A673 (cell line): ENCODE data around the gene OR4K13. TPM values are rescaled to one million over a fixed set of nuclear protein-coding genes. Genes with fewer than 3 reads are reported as not detected.

Experiments
- Bru-seq: library from RNA; stranded (reverse); fragments of 400-500 nt; gene quantifications from one replicate; lab custom pipeline; 2021; lab: Mats Ljungman, UMichigan
- BruChase-seq, 2 experiments: library from RNA; stranded (reverse); fragments of 400-500 nt; gene quantifications; one replicate each; lab custom pipeline; 2021; lab: Mats Ljungman, UMichigan
- BruUV-seq: library from RNA; stranded (reverse); fragments of 400-500 nt; replicated peaks from 2 replicates; lab custom pipeline; 2021; lab: Mats Ljungman, UMichigan
- CTCF ChIA-PET: fragments of 300-600 bp; sonication (Branson Sonifier 250); formaldehyde crosslinking; loops from one replicate; lab custom pipeline; 2022; ENCODE audit warnings: antibody characterized with exemption; lab: Charles Lee
- POLR2A ChIA-PET: fragments of 300-600 bp; sonication (Branson Sonifier 250); formaldehyde crosslinking; loops from one replicate; lab custom pipeline; 2022; ENCODE audit warnings: antibody characterized with exemption; ENCODE audit not compliant: low non-redundant PET; lab: Charles Lee
- DNase-seq: peaks from one replicate; pipeline ENCODE4 v3.0.0-alpha.2; 2015; ENCODE audit warnings: low spot score
- H3K27ac ChIP-seq: fragments of 200-600 bp; sonication (generic); 2 replicates; pipeline ENCODE4 v1.5.1; 2016; ENCODE audit warnings: mixed run types, low read depth, mild to moderate bottlenecking, mixed read lengths, antibody characterized with exemption, low read length; ENCODE audit not compliant: poor library complexity, severe bottlenecking
- H3K27me3 ChIP-seq: fragments of 200-600 bp; sonication (generic); replicated peaks from 2 replicates; pipeline ENCODE4 v1.6.1; 2017; ENCODE audit warnings: mixed run types, low read depth, mild to moderate bottlenecking, mixed read lengths, antibody characterized with exemption, low read length; ENCODE audit not compliant: insufficient read depth, poor library complexity
- H3K36me3 ChIP-seq: fragments of 200-600 bp; sonication (generic); 2 replicates; pipeline ENCODE4 v1.6.1; 2016; ENCODE audit warnings: mixed run types, mild to moderate bottlenecking, mixed read lengths, antibody characterized with exemption, low read length; ENCODE audit not compliant: insufficient read depth, poor library complexity, severe bottlenecking
- H3K4me1 ChIP-seq: fragments of 200-600 bp; sonication (generic); 2 replicates; pipeline ENCODE4 v1.6.1; 2017; ENCODE audit warnings: mixed run types, mild to moderate bottlenecking, mixed read lengths, antibody characterized with exemption, low read length; ENCODE audit not compliant: insufficient read depth, poor library complexity, severe bottlenecking
- H3K4me3 ChIP-seq: fragments of 200-600 bp; sonication (generic); 2 replicates; pipeline ENCODE4 v1.5.1; 2016; ENCODE audit warnings: low read depth, mixed run types, mild to moderate bottlenecking, mixed read lengths, low read length; ENCODE audit not compliant: poor library complexity, severe bottlenecking
- H3K9me3 ChIP-seq: fragments of 200-600 bp; sonication (generic); 2 replicates; pipeline ENCODE4 v1.6.1; 2016; ENCODE audit warnings: mixed run types, low read depth, mild to moderate bottlenecking, mixed read lengths, antibody characterized with exemption, low read length; ENCODE audit not compliant: poor library complexity, severe bottlenecking
- EZH2 ChIP-seq: fragments of 200-600 bp; sonication (generic); IDR thresholded peaks from 2 replicates; pipeline ENCODE4 v1.6.1; 2017; ENCODE audit warnings: borderline replicate concordance, low read depth, mild to moderate bottlenecking, mixed read lengths, antibody characterized with exemption, low read length; ENCODE audit not compliant: poor library complexity, severe bottlenecking
- intact Hi-C: fragments of 100-400 bp; cut with micrococcal nuclease; formaldehyde crosslinking; loops from one replicate; pipeline ENCODE4 v1.10.0; 2022; ENCODE audit not compliant: unreplicated experiment
- long read RNA-seq: library from polyadenylated mRNA; stranded (forward); transcript quantifications from one replicate; pipeline ENCODE4 v2.0.0, GENCODE V29; 2022
- total RNA-seq: library from RNA; stranded (reverse); gene quantifications from 2 replicates; pipeline ENCODE4 v1.2.3, GENCODE V29; 2021
- TF ChIP-seq, protein P1 (sequence below): fragments of 300-800, 200-600 bp; sonication (generic); conservative IDR thresholded peaks from 2 replicates; pipeline ENCODE4 v1.5.1; 2017; ENCODE audit warnings: low read depth, mild to moderate bottlenecking, antibody characterized with exemption, low read length, moderate library complexity, mixed read lengths

OR4K13 gene
- total RNA-seq = not detected in 2 replicates
- Bru-seq, nascent RNA = not detected
- not detected for BruChase-seq, experiment 1, labeled RNA remaining after a 2-hour chase
- not detected for BruChase-seq, experiment 2, labeled RNA remaining after a 6-hour chase
- long read RNA-seq = 0 reads

DNA sequence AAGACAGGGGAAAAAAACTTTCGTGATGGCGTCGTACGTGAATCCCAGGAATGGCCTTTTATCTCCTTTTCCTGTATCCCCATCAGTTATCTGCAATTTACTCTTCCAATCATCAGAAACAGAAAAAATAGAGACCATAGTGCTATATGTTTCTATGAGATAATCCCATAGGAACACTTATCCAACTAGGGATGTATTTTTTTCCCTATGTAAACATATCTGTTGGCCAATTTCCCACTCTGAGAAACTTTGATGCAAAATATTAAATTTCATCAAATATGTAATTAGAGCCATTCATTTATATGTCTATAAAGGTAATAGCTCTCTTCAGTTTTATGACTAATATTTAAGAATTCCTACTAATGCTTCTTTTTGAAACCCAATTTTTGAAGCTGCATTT is at the start of gene OR4K13:
OR4K13 (minus strand) TSS at position 101 of the 400 bp plus-strand sequence. CDS start 1,280 bp downstream, outside the sequence.
- H3K4me3 ChIP-seq = no peak within 1 kb of the TSS
- no peaks in the 10 kb centered on the region for H3K9me3 ChIP-seq
- no peaks in the 10 kb centered on the region for H3K4me1 ChIP-seq
- no peak for DNase-seq
- ChIA-PET POLR2A (no interaction called here), CTCF (no interaction called here)
- BruUV-seq = no TSS peak
- intact Hi-C loops = no loop called here
- no peaks in the 10 kb centered on the region for H3K36me3 ChIP-seq
- no peaks in the 10 kb centered on the region for H3K27me3 ChIP-seq
- TF ChIP-seq EZH2 = no peak
- TF ChIP-seq, protein P1, sequence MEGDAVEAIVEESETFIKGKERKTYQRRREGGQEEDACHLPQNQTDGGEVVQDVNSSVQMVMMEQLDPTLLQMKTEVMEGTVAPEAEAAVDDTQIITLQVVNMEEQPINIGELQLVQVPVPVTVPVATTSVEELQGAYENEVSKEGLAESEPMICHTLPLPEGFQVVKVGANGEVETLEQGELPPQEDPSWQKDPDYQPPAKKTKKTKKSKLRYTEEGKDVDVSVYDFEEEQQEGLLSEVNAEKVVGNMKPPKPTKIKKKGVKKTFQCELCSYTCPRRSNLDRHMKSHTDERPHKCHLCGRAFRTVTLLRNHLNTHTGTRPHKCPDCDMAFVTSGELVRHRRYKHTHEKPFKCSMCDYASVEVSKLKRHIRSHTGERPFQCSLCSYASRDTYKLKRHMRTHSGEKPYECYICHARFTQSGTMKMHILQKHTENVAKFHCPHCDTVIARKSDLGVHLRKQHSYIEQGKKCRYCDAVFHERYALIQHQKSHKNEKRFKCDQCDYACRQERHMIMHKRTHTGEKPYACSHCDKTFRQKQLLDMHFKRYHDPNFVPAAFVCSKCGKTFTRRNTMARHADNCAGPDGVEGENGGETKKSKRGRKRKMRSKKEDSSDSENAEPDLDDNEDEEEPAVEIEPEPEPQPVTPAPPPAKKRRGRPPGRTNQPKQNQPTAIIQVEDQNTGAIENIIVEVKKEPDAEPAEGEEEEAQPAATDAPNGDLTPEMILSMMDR = no peak
- H3K27ac ChIP-seq = no peak within 1 kb of the TSS

DNA sequence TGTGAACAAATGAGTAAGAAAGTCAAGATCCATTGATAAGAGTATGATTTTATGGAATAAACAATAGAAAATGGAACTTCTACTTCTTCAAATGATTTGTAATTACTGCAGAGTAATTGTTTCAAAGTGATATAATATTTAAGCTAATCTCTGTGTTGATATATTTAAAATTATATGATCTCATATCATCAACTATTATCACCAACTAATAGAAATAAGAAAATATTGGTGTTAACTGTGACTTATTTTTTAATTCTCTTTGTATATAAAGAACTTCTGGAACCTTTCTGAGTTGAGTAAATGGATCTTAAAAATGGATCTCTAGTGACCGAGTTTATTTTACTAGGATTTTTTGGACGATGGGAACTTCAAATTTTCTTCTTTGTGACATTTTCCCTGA is 23.9 kb upstream of the OR4K13 start, which contains the start of gene OR4L1:
OR4L1 (plus strand) TSS at position 301 of the 400 bp plus-strand sequence; CDS start at position 301, 0 bp downstream.
- Histone ChIP-seq H3K4me3 (no peak within 1 kb of the TSS), H3K4me1 (no peaks in the 10 kb centered on the region), H3K36me3 (no peaks in the 10 kb centered on the region), H3K27ac (no peak within 1 kb of the TSS), H3K9me3 (peaks cover 10% of the 10 kb centered on the region), H3K27me3 (no peaks in the 10 kb centered on the region)
- ChIA-PET CTCF (no interaction called here), POLR2A (no interaction called here)
- intact Hi-C loops = no loop called here
- DNase-seq = no peak
- BruUV-seq = no TSS peak
- no peak for TF ChIP-seq EZH2
- TF ChIP-seq, protein P1 = no peak

DNA sequence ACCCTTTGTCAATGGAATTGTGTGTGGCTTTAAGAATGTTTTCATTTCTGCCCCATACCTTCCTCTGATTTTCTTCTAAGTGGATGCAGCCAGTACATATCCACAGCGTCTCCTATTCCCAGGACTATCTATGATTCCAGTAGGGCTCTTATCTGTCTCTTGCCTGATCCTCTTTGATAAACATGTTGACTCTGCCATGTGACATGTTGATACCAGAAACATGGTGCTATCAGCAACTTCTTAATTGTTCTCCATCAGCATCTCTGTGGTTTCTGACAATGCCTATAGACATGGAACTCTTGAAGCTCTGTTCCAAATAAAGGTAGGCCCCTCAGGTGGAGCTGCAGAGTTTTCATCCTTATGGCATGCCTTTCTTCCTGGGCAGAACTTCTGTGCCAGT is 12.4 kb upstream of the OR4K13 start:
- intact Hi-C loops = no loop called here
- H3K27me3 ChIP-seq = no peaks in the 10 kb centered on the region
- BruUV-seq = no TSS peak
- ChIA-PET POLR2A (no interaction called here), CTCF (no interaction called here)
- DNase-seq = no peak
- TF ChIP-seq, protein P1 = no peak
- no peak for TF ChIP-seq EZH2
- no peaks in the 10 kb centered on the region for H3K36me3 ChIP-seq
- no peaks in the 10 kb centered on the region for H3K4me1 ChIP-seq
- no peak overlapping the region for H3K4me3 ChIP-seq
- no peak overlapping the region for H3K27ac ChIP-seq
- peaks cover 9% of the 10 kb centered on the region for H3K9me3 ChIP-seq
